CD4-positive, alpha-beta T cell treated with Interleukin-12 subunit alpha and Interleukin-12 subunit beta, for 1 hour (primary cell): Measurements from ENCODE around the gene R3HDM2.
"Not testable (repeated sequence)": the region's sequence is repeated elsewhere in the genome, so short reads cannot be mapped to it uniquely, and the experiment has no call there.

Experiments used
- DNase-seq: peaks from one replicate; pipeline ENCODE4 v3.0.0-alpha.2; 2020

R3HDM2 gene

DNA sequence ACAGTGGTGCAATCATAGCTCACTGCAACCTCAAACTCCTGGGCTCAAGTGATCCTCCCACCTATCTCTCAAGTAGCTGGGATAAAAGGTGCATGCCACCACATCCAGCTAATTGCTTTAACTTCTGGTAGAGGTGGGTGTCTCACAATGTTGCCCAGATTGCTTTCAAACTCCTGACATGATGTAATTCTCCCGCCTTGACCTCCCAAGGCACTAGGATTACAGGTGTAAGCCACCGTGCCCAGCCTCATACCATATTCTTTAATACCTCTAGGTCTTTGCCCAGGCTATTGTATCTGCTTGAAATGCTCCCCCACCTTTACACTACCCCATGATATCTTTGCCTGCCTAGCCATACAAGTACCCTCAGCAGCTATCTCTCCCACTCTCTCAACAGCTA, 11.3 kb downstream of the R3HDM2 start:
- no peak for DNase-seq

DNA sequence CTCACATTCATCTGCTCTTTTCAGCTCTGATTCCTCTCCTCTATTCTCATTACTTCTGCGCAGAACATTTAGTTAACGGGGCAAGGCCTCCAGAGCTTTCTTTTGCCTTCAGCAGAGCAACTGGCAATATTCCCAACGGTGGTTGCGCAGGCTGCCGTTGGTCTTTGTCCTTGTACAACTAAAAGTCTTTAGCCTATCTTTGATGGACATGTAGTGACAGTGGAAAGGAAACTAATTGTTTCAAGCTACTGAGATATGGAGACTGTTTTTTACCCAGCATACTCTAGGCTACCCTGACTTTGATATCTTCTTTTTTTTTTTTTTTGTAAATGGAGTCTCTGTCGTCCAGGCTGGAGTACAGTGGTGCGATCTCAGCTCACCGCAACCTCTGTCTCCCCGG, 12.6 kb downstream of the R3HDM2 start:
- DNase-seq = no peak

- no peak for DNase-seq
These were observed 14.5 kb downstream of the R3HDM2 start for GRCh38 chr12:57416039-57416996.

DNA sequence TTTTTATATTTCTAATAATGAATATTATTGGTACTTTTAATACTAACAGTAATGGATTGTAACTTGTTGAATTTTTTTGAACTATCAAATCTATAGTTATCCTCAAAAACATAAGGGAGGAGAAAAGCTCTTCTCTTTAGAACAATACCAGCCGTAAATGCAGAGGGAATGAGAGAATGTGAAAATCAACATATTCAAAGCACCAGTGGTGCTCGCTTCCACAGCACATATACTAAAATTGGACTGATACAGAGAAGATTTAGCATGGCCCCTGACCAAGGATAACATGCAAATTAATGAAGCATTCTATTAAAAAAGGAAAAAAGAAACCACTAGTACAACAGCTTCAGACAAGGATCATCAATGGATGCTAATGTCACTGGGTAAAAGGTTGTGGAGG, 15.8 kb downstream of the R3HDM2 start:
- DNase-seq = no peak

DNA sequence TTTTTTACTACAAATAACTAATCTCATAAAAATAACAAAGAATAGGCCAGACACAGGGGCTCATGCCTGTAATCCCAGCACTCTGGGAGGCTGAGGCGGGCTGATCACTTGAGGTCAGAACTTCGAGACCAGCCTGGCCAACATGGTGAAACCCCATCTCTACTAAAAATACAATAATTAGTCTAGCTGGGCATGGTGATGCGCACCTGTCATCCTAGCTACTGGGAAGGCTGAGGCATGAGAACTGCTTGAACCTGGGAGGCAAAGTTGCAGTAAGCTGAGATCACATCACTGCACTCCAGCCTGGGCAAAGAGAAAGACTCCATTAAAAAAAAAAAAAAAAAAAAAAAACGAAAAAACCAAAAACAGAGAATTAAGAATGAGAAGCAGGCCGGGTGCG, 16.7 kb downstream of the R3HDM2 start:
- DNase-seq = not testable (repeated sequence)

DNA sequence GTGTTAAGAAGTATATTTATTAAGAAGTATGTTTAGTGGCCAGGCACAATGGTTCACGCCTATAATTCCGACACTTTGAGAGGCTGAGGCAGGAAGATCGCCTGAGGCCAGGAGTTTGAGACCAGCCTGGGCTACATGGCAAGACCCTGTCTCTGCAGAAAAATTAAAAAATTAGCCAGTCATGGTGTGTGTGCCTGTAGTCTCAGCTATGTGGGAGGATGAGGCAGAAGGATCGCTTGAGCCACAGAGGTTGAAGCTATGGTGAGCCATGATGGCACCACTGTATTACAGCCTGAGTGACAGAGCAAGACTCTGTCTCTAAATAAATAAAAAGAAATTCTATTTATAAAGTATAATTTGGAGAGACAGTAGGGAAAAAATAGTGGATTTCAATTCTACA, 20.3 kb downstream of the R3HDM2 start:
- no peak for DNase-seq

- no peak for DNase-seq
These were observed 25.7 kb downstream of the R3HDM2 start for GRCh38 chr12:57404966-57405640.

GRCh38 chr12:57402156-57402555, 28.7 kb downstream of the R3HDM2 start:
- DNase-seq = not testable (repeated sequence)

DNA sequence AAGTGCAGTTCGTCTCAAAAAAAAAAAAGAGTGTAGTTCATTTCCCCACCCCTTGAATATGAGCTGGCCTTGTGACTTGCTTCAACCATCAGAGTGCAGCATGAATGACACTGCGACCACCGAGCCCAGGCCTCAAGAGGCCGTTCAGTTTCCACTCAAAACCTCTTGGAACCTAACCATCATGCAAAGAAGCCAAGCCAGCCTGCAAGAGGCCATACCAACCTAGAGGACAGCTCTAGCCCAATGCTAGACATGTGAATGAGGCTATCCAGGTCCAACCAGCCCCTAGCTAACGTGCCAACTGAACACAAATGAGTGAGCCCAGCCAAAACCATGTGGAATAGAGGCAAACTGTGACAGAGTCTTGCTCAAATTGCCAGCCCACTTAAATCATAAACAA, 29.7 kb downstream of the R3HDM2 start:
- DNase-seq = no peak

DNA sequence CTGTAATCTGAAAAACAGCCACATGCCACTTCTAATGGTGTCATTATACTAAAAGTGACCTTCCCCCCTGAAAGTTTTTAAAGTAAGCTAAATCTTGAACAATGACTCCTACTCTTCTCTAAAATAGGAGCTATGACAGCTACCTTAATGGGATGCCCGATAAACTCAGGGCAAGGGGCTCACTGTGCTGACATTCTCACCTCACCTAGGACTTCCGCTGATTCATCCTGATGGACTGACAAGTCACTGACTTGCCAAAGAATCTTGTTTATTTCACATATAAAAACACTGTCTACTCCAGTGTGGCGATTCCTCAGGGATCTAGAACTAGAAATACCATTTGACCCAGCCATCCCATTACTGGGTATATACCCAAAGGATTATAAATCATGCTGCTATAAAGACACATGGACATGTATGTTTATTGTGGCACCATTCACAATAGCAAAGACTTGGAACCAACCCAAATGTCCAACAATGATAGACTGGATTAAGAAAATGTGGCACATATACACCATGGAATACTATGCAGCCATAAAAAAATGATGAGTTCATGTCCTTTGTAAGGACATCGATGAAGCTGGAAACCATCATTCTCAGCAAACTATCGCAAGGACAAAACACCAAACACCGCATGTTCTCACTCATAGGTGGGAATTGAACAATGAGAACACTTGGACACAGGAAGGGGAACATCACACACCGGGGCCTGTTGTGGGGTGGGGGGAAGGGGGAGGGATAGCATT, 31.0 kb downstream of the R3HDM2 start:
- not testable (repeated sequence) for DNase-seq

- no peak for DNase-seq
These were observed 33.4 kb downstream of the R3HDM2 start for GRCh38 chr12:57397441-57397840.

GRCh38 chr12:57395121-57395520, 35.7 kb downstream of the R3HDM2 start:
- DNase-seq = no peak

- DNase-seq = no peak
These were observed 40.7 kb downstream of the R3HDM2 start for GRCh38 chr12:57390174-57390573.

DNA sequence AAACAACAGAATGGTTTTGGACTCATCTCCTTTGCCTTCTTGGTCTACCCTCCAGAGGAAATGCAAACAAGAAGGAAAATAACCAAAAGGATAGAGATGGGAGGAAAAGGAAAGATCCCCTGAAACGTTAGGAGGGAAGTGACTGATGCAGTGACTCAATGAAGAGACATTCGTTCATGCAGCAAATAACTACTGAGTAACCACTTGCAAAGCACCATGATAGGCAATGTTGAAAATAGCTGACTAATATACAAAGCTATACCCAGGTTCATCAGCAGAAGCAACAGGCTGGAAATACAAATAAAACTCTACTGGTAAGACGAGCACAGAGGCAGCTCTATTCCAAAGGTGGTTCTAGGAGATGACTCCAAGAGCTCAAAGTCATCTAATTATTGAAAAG, 41.8 kb downstream of the R3HDM2 start:
- no peak for DNase-seq

- no peak for DNase-seq
These were observed 42.4 kb downstream of the R3HDM2 start for GRCh38 chr12:57388425-57388824.

DNA sequence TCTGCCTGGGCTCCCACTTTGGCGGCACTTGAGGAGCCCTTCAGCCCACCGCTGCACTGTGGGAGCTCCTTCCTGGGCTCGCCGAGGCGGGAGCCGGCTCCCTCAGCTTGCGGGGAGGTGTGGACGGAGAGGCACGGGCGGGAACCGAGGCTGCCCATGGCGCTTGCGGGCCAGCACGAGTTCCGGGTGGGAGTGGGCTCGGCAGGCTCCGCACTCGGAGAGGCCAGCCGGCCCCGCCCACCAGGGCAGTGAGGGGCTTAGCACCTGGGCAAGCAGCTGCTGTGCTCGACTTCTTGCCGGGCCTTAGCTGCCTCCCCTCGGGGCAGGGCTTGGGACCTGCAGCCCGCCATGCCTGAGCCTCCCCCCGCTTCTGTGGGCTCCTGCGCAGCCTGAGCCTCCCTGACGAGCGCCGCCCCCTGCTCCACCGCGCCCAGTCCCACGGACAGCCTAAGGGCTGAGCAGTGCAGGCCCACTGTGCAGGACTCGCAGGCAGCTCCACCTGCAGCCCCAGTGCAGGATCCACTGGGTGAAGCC, 44.6 kb downstream of the R3HDM2 start:
- no peak for DNase-seq

DNA sequence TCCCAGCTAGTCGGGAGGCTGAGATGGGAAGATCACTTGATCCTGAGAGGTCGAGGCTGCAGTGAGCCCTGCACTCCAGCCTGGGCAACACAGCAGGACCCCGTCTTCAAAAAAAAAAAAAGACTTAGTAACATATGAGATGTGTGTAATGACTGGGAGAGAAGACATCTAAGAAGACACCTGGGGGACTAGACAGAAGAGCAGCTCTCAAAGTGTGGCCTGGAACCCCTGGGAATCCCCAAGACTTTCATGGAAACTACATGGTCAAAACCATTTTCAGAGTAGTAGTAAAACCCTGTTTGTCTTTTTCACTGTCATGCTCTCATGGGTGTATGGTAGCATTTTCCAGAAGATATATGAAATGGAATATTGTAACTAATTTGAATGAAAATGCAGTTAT, 45.3 kb downstream of the R3HDM2 start:
- no peak for DNase-seq

- DNase-seq = no peak
These were observed 46.4 kb downstream of the R3HDM2 start for GRCh38 chr12:57384478-57384877.

DNA sequence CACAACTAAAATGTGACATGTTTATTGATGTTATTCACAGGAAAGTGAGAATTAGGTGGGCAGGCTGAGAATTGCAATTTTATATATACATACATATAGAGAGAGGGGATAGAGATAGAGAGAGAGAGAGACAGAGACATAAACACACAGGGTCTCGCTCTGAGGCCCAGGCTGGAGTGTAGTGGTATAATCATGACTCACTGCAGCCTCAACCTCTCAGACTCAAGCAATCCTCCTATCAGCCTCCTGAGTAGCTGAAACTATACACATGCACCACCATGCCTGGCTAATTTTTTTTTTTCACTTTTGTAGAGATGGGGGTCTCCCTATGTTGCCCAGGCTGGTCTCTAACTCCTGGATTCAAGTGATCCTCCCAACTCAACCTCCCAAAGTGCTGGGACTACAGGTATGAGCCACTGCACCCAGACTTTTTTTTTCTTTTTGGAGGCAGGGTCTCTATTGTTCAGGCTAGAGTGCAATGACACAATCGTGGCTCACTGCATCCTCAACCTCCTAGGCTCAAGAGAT, 49.1 kb downstream of the R3HDM2 start:
- DNase-seq = no peak

GRCh38 chr12:57380300-57380699, 50.5 kb downstream of the R3HDM2 start:
- DNase-seq = no peak

- no peak for DNase-seq
These were observed 53.6 kb downstream of the R3HDM2 start for GRCh38 chr12:57377103-57377840.

DNA sequence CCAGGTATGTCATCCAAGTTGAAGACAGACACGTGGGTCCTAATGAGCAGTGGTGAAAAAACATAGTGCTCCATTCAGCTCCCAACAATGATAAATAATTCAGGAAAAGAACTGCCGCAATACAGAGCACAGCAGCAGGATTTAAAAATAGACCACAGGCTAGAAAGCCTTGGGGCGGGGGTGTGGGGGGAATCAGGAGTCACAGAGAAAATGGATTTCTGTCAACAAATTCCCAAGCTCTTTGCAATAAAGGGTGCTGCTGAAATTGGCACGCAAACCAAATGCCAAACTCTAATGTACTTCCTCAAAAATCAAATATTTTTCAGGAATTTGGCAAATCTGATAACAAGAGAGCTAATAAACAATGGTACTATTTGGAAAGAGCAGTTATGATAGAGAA, 58.6 kb downstream of the R3HDM2 start:
- no peak for DNase-seq
